K562 (cell line): ENCODE results near the gene DHDH. TPM values are rescaled to one million over a fixed set of nuclear protein-coding genes. Genes with fewer than 3 reads are reported as not detected.

Experiments used
- ATAC-seq: fragments of 200-7000 bp; cut with Tn5 transposase; 3 replicates; pipeline ENCODE4 v1.9.1; 2020; ENCODE audit warnings: moderate library complexity
- BruUV-seq: library from RNA; stranded (reverse); fragments of 400-500 nt; replicated peaks from 2 replicates; lab custom pipeline; 2021; lab: Mats Ljungman, UMichigan
- CTCF ChIA-PET: fragments of 300-600 bp; formaldehyde crosslinking; extraction: SDS; loops from one replicate; lab custom pipeline; 2021; ENCODE audit warnings: low intra/inter-chr PET ratio; lab: Yijun Ruan, JAX
- POLR2A ChIA-PET: fragments of 300-600, 350-650 bp; sonication (Branson Sonifier 250); formaldehyde crosslinking; extraction: SDS; loops from one replicate; lab custom pipeline; 2021; ENCODE audit warnings: antibody characterized with exemption, inconsistent platforms; lab: Yijun Ruan, JAX
- DNase-seq, 4 experiments: peaks; one replicate each; pipeline versions ENCODE4 v3.0.0 to v3.0.0-alpha.2; 2011 to 2018; ENCODE audit warnings: low spot score in 3 of 4, mixed read lengths in 3 of 4; ENCODE audit errors: extremely low read depth in 1 of 4
- FAIRE-seq: peaks from 2 replicates; lab custom pipeline; 2011; peaks lifted over from hg19 to GRCh38; lab: Jason Lieb, UNC
- H2AFZ ChIP-seq: 2 replicates; pipeline ENCODE4 v1.6.0; 2011; ENCODE audit warnings: low read depth, low read length, control low read depth, inconsistent platforms
- H3K27ac ChIP-seq: fragments of 200-600 bp; 3 replicates; pipeline ENCODE4 v1.8.0; 2011; ENCODE audit warnings: low read depth, mild to moderate bottlenecking, control low read depth, inconsistent platforms, low read length, moderate library complexity, mixed read lengths; ENCODE audit errors: extremely low read depth
- H3K27me3 ChIP-seq, 2 experiments: fragments of 300-600 bp in 1 of 2; 2 replicates in 1 of 2; 3 replicates in 1 of 2; pipeline versions ENCODE4 v1.6.0 to v1.8.0; 2011; ENCODE audit warnings: inconsistent platforms in 2 of 2, low read length in 2 of 2, mild to moderate bottlenecking in 1 of 2, mixed read lengths in 1 of 2, moderate library complexity in 1 of 2; ENCODE audit not compliant: control insufficient read depth in 2 of 2, insufficient read depth in 2 of 2
- H3K36me3 ChIP-seq: fragments of 300-600 bp; 3 replicates; pipeline ENCODE4 v1.8.0; 2011; ENCODE audit warnings: mild to moderate bottlenecking, low read length, inconsistent platforms; ENCODE audit not compliant: control insufficient read depth, insufficient read depth
- H3K4me1 ChIP-seq, 2 experiments: fragments of 200-600 bp in 1 of 2; replicated peaks in 1 of 2; 2 replicates in 1 of 2; 3 replicates in 1 of 2; pipeline versions ENCODE4 v1.5.1 to v1.8.0; 2011; ENCODE audit warnings: inconsistent platforms in 2 of 2, low read length in 2 of 2, mild to moderate bottlenecking in 1 of 2, mixed read lengths in 1 of 2, moderate library complexity in 1 of 2; ENCODE audit not compliant: control insufficient read depth in 2 of 2, insufficient read depth in 2 of 2
- H3K4me2 ChIP-seq: 2 replicates; pipeline ENCODE4 v1.6.1; 2011; ENCODE audit warnings: low read length, control low read depth, inconsistent platforms, mixed read lengths; ENCODE audit not compliant: insufficient read depth
- H3K4me3 ChIP-seq: fragments of 200-600 bp; sonication (generic), shearing (Covaris generic); 2 replicates; pipeline ENCODE4 v1.5.1; 2016; ENCODE audit warnings: control low read depth, inconsistent platforms
- H3K79me2 ChIP-seq: fragments of 200-600 bp; 3 replicates; pipeline ENCODE4 v1.8.0; 2011; ENCODE audit warnings: low read length, inconsistent platforms; ENCODE audit not compliant: control insufficient read depth, insufficient read depth
- H3K9ac ChIP-seq, 2 experiments: 2 replicates each; pipeline versions ENCODE4 v1.6.0 to v1.6.1; 2011; ENCODE audit warnings: low read depth in 2 of 2, low read length in 2 of 2, control low read depth in 1 of 2, inconsistent platforms in 1 of 2, mild to moderate bottlenecking in 1 of 2, mixed read lengths in 1 of 2; ENCODE audit not compliant: insufficient read depth in 1 of 2
- H3K9me1 ChIP-seq: one replicate; pipeline ENCODE4 v1.6.0; 2011; ENCODE audit warnings: inconsistent platforms, mild to moderate bottlenecking, low read length, moderate library complexity; ENCODE audit not compliant: control insufficient read depth, insufficient read depth
- H3K9me3 ChIP-seq: replicated peaks from 2 replicates; pipeline ENCODE4 v1.5.1; 2011; ENCODE audit warnings: low read depth, low read length, inconsistent platforms; ENCODE audit not compliant: control insufficient read depth, insufficient read depth
- H4K20me1 ChIP-seq: replicated peaks from 2 replicates; pipeline ENCODE4 v1.6.1; 2011; ENCODE audit warnings: low read length, inconsistent platforms, mixed read lengths; ENCODE audit not compliant: control insufficient read depth, insufficient read depth
- ETS2 ChIP-seq: IDR thresholded peaks from 2 replicates; pipeline ENCODE4 v1.6.1; 2016; ENCODE audit warnings: borderline replicate concordance, missing genetic modification characterization, mild to moderate bottlenecking, moderate library complexity, missing compliant biosample characterization; ENCODE audit not compliant: poor library complexity, severe bottlenecking
- HMG20A ChIP-seq: fragments of 450-650 bp; formaldehyde crosslinking; conservative IDR thresholded peaks from 2 replicates; pipeline ENCODE4 v1.4.0; 2020; ENCODE audit warnings: mild to moderate bottlenecking, mixed read lengths
- NBN ChIP-seq: fragments of 450-650 bp; IDR thresholded peaks from 2 replicates; pipeline ENCODE4 v1.6.1; 2016; ENCODE audit warnings: low read depth, mild to moderate bottlenecking
- SLC30A9 ChIP-seq: fragments of 250-450 bp; sonication (Bioruptor Pico); IDR thresholded peaks from 2 replicates; pipeline ENCODE4 v1.8.0; 2022; ENCODE audit warnings: mild to moderate bottlenecking, moderate library complexity
- SRSF9 ChIP-seq: fragments of 200-400 bp; formaldehyde crosslinking; IDR thresholded peaks from 2 replicates; pipeline ENCODE4 v1.6.1; 2017; ENCODE audit warnings: low read depth, low read length, borderline replicate concordance
- ZNF146 ChIP-seq: IDR thresholded peaks from one replicate; pipeline ENCODE4 v1.6.1; 2018; ENCODE audit warnings: missing compliant biosample characterization; ENCODE audit not compliant: unreplicated experiment
- ZNF347 ChIP-seq: fragments of 450-650 bp; formaldehyde crosslinking; IDR thresholded peaks from 2 replicates; pipeline ENCODE4 v1.4.0; 2020; ENCODE audit warnings: low read depth, mild to moderate bottlenecking, moderate library complexity
- WGBS: fragments of 100-300 bp; shearing (Covaris generic); methylation state at CpG from one replicate; pipeline ENCODE4 v1.1.6; 2016; ENCODE audit warnings: low coverage, mixed read lengths; ENCODE audit not compliant: insufficient coverage; ENCODE audit errors: missing lambda C conversion rate; 5-methylcytosine and 5-hydroxymethylcytosine counted together
- in situ Hi-C: fragments of 300-500 bp; cut with MboI; formaldehyde crosslinking; loops from 4 replicates; pipeline ENCODE4 v1.15.0; 2018; ENCODE audit warnings: inconsistent platforms, mixed read lengths
- intact Hi-C: fragments of 100-400 bp; cut with micrococcal nuclease; formaldehyde crosslinking; loops from 2 replicates; pipeline ENCODE4 v1.14.2; 2022
- polyA plus RNA-seq, 8 experiments: library from polyadenylated mRNA; depleted of rRNA in 4 of 8; stranded (reverse) in 5 of 8; unstranded in 3 of 8; fragments of >200 nt; fragmentation: Nextera tagmentation in 2 of 8; fragmentation: Illumina TruSeq in 1 of 8; extraction: Ambion mirVana in 2 of 8; extraction: Trizol in 1 of 8; gene quantifications; 2 replicates each; pipeline versions ENCODE4 v1.2.1 to v1.2.3, GENCODE V29; 2011 to 2014; ENCODE audit warnings: inconsistent platforms in 1 of 8, missing spikeins in 1 of 8
- total RNA-seq, 7 experiments: library from RNA; depleted of rRNA in 6 of 7; stranded (reverse); fragments of >200 nt in 6 of 7; fragmentation: Illumina TruSeq in 2 of 7; extraction: Trizol in 2 of 7; gene quantifications; 2 replicates each; pipeline versions ENCODE4 v1.2.1 to v1.2.3, GENCODE V29; 2011 to 2021; ENCODE audit warnings: low replicate concordance in 1 of 7
- TF ChIP-seq, protein P1 (sequence below): fragments of 250-450 bp; sonication (Bioruptor Pico); IDR thresholded peaks from 2 replicates; pipeline ENCODE4 v1.8.0; 2022; ENCODE audit warnings: moderate library complexity, mild to moderate bottlenecking, inconsistent platforms
- TF ChIP-seq, protein P2 (sequence below): fragments of 450-650 bp; formaldehyde crosslinking; IDR thresholded peaks from 2 replicates; pipeline ENCODE4 v1.4.0; 2020; ENCODE audit warnings: mild to moderate bottlenecking, moderate library complexity
- TF ChIP-seq, protein P3 (sequence below): fragments of 450-650 bp; IDR thresholded peaks from 2 replicates; pipeline ENCODE4 v1.6.1; 2017; ENCODE audit warnings: mild to moderate bottlenecking, moderate library complexity

Gene DHDH
- total and polyA plus RNA-seq, 9 of the 15 experiments (the other 6 are each of a cell fraction or from before 2014, with no cell fraction given), result 0.37 to 1.9 (median 0.87) TPM

DNA sequence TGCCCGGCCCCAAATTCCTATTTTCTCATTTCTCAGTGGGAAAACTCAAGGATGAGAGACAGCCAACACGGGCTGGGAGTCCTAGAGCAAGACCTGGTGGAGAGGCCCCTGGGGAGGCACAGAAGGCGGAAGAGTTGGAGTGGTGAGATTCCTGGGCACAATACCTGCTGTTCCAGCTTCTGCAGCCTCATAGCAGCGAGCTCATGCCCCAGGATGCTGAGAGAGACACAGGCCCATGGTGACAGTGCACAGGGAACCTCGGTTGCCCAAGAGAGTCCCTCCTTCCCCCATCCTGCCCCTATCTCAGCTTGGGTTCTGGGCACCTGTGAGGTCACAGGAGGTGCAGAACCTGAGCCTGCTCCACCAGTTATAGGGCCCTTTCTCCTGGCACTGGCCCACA, 36.3 kb upstream of the DHDH start:
- ATAC-seq (no peak), FAIRE-seq (no peak), DNase-seq (no peak)
- Histone ChIP-seq H3K9me1 (no peaks in the 10 kb centered on the region), H3K27me3 (no peaks in the 10 kb centered on the region), H3K9me3 (no peaks in the 10 kb centered on the region), H3K79me2 (peaks cover 20% of the 10 kb centered on the region), H3K27ac (no peak overlapping the region), H3K4me3 (no peak overlapping the region), H3K36me3 (peaks cover 5% of the 10 kb centered on the region; the same call in 2 of the 3 replicates), H3K4me1 (peaks cover 33 to 72% of the 10 kb centered on the region in 2 experiments), H3K4me2 (no peak overlapping the region), H4K20me1 (no peaks in the 10 kb centered on the region), H3K9ac (peak overlapping the region in 1 of 2 experiments; percentile 72; a peak in 2 of 4 replicates), H2AFZ (no peak overlapping the region)
- WGBS, result 49% methylated on average over 5 of the region's 5 CpGs
- no TSS peak for BruUV-seq
- TF ChIP-seq, protein P1, sequence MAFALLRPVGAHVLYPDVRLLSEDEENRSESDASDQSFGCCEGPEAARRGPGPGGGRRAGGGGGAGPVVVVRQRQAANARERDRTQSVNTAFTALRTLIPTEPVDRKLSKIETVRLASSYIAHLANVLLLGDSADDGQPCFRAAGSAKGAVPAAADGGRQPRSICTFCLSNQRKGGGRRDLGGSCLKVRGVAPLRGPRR (CRISPR knock-in tag), result no peak
- no peak for TF ChIP-seq ETS2 (tag)
- TF ChIP-seq ZNF146, result no peak
- TF ChIP-seq SRSF9, result no peak
- TF ChIP-seq SLC30A9 (CRISPR knock-in tag), result no peak
- no peak for TF ChIP-seq HMG20A
- no peak for TF ChIP-seq ZNF347
- TF ChIP-seq NBN, result no peak
- TF ChIP-seq, protein P2, sequence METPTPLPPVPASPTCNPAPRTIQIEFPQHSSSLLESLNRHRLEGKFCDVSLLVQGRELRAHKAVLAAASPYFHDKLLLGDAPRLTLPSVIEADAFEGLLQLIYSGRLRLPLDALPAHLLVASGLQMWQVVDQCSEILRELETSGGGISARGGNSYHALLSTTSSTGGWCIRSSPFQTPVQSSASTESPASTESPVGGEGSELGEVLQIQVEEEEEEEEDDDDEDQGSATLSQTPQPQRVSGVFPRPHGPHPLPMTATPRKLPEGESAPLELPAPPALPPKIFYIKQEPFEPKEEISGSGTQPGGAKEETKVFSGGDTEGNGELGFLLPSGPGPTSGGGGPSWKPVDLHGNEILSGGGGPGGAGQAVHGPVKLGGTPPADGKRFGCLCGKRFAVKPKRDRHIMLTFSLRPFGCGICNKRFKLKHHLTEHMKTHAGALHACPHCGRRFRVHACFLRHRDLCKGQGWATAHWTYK (CRISPR knock-in tag), result no peak
- TF ChIP-seq, protein P3, sequence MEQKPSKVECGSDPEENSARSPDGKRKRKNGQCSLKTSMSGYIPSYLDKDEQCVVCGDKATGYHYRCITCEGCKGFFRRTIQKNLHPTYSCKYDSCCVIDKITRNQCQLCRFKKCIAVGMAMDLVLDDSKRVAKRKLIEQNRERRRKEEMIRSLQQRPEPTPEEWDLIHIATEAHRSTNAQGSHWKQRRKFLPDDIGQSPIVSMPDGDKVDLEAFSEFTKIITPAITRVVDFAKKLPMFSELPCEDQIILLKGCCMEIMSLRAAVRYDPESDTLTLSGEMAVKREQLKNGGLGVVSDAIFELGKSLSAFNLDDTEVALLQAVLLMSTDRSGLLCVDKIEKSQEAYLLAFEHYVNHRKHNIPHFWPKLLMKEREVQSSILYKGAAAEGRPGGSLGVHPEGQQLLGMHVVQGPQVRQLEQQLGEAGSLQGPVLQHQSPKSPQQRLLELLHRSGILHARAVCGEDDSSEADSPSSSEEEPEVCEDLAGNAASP, result no peak
- intact Hi-C loops, result no loop called here
- POLR2A ChIA-PET, result interaction anchor here (4.0 to 9.7 kb wide), 3 partner anchors 12 to 69 kb away, joined by 19 to 205 read pairs (median 97); partner anchors contain the start of genes FTL and PPP1R15A
- in situ Hi-C loops, result no loop called here
- CTCF ChIA-PET, result interaction anchor here (0.7 kb wide), 1 partner anchor 74 kb away, joined by 4 read pairs; no protein-coding TSS in a partner anchor
